Measurements from ENCODE around the gene PCBP3. TPM values are rescaled to one million over a fixed set of nuclear protein-coding genes. Genes with fewer than 3 reads are reported as not detected.

PCBP3 gene
- total and polyA plus RNA-seq, 2 donors from 2014 or later: 2.3 to 5.4 TPM

DNA sequence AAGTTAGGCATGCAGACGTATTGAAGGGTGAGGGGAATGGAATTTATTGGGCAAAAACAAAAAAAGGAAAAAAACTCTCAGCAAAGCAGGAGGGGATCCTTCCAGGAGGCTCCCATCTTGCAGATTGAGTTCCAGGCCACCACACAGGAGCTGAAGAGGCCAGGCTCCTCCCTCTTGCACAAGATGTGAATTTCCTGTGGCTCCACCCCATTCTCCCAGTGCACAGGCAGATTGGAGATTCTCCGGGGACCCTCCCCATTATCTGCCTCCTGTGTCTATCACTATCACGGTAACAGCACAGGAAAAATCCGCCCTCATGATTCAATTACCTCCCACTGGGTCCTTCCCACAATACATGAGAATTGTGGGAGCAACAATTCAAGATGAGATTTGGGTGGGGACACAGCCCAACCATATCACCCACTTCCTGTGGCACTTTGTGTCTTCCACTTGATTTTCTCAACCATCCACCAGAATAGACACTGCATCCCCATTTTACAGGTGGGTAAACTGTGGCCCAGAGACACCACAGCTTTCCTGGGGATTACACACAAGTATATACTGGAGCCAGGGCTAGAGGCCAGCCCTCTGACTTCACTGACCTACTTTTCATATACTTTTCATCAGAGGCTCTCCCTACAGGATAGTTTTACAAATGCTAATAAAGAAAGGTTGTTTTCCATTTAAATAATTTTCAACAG, 319.2 kb downstream of the PCBP3 start:
- FAIRE-seq (no peak), DNase-seq (peak in 1 of 5 donors; percentile 2)
- Histone ChIP-seq H3K4me3 (ENCODE audit: low read length in 3 of 3) (no peak overlapping the region), H3K9ac (ENCODE audit: low read length in 3 of 3) (no peak overlapping the region), H3K9me3 (ENCODE audit: control insufficient read depth in 2 of 3, insufficient read depth in 1 of 3, low read length in 3 of 3) (no peaks in the 10 kb centered on the region), H3K27me3 (ENCODE audit: control insufficient read depth, insufficient read depth, low read length) (no peaks in the 10 kb centered on the region), H3K36me3 (ENCODE audit: control insufficient read depth in 2 of 3, insufficient read depth in 3 of 3, low read length in 3 of 3) (no peaks in the 10 kb centered on the region), H3K4me1 (ENCODE audit: control insufficient read depth in 2 of 3, insufficient read depth in 2 of 3, low read depth in 1 of 3, low read length in 3 of 3) (peaks cover 0 to 3% (median 0%) of the 10 kb centered on the region in 3 donors), H3K27ac (ENCODE audit: low read depth in 2 of 2, low read length in 2 of 2) (no peak overlapping the region)
- TF ChIP-seq, protein P1, sequence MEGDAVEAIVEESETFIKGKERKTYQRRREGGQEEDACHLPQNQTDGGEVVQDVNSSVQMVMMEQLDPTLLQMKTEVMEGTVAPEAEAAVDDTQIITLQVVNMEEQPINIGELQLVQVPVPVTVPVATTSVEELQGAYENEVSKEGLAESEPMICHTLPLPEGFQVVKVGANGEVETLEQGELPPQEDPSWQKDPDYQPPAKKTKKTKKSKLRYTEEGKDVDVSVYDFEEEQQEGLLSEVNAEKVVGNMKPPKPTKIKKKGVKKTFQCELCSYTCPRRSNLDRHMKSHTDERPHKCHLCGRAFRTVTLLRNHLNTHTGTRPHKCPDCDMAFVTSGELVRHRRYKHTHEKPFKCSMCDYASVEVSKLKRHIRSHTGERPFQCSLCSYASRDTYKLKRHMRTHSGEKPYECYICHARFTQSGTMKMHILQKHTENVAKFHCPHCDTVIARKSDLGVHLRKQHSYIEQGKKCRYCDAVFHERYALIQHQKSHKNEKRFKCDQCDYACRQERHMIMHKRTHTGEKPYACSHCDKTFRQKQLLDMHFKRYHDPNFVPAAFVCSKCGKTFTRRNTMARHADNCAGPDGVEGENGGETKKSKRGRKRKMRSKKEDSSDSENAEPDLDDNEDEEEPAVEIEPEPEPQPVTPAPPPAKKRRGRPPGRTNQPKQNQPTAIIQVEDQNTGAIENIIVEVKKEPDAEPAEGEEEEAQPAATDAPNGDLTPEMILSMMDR (IDR thresholded peaks at IDR 0.05; ENCODE audit: borderline replicate concordance, extremely low read depth, insufficient read depth): no peak
- intact Hi-C loops (cut with DNase I): no loop called here

DNA sequence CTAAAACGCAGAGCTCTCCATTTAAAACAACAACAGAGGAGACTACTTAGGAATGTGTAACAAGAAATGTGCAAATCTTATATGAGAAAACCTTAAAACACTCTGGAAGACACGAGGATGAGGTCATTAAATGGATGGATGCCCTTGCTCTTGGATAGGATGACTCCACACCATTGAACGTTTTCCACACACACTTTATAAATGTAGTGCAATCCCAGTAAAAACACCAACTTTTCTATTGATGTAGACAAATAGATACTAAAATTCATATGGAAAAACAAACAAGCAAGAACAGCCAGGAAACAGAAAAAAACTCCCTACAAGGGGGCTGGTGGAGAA, 319.7 kb downstream of the PCBP3 start:
- H3K4me3 ChIP-seq (ENCODE audit: low read length in 3 of 3): no peak overlapping the region
- intact Hi-C loops (cut with DNase I): no loop called here
- peaks cover 0 to 3% (median 0%) of the 10 kb centered on the region in 3 donors for H3K4me1 ChIP-seq (ENCODE audit: control insufficient read depth in 2 of 3, insufficient read depth in 2 of 3, low read depth in 1 of 3, low read length in 3 of 3)
- FAIRE-seq: no peak
- H3K27ac ChIP-seq (ENCODE audit: low read depth in 2 of 2, low read length in 2 of 2): no peak overlapping the region
- H3K27me3 ChIP-seq (ENCODE audit: control insufficient read depth, insufficient read depth, low read length): no peaks in the 10 kb centered on the region
- no peak for DNase-seq
- TF ChIP-seq, protein P1 (IDR thresholded peaks at IDR 0.05; ENCODE audit: borderline replicate concordance, extremely low read depth, insufficient read depth): no peak
- H3K9ac ChIP-seq (ENCODE audit: low read length in 3 of 3): no peak overlapping the region
- H3K36me3 ChIP-seq (ENCODE audit: control insufficient read depth in 2 of 3, insufficient read depth in 3 of 3, low read length in 3 of 3): no peaks in the 10 kb centered on the region
- H3K9me3 ChIP-seq (ENCODE audit: control insufficient read depth in 2 of 3, insufficient read depth in 1 of 3, low read length in 3 of 3): no peaks in the 10 kb centered on the region

DNA sequence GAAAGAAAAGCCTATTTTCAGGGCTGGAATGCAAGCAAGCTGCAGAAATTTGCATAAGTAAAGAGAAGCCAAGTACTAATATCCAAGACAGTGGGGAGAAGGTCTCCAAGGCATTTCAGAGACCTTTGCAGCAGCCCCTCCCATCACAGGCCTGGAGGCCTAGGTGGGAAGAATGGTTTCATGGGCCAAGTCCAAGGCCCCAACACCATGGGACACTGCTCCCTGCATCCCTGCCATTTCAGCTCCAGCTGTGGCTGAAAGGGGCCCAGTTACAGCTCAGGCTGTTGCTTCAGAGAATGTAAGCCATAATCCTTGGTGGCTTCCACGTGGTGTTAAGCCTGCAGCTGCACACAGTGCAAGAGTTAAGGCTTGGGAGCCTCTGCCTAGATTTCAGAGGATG, 321.1 kb downstream of the PCBP3 start:
- no peaks in the 10 kb centered on the region for H3K27me3 ChIP-seq (ENCODE audit: control insufficient read depth, insufficient read depth, low read length)
- H3K9ac ChIP-seq (ENCODE audit: low read length in 3 of 3): no peak overlapping the region
- no peak overlapping the region for H3K4me3 ChIP-seq (ENCODE audit: low read length in 3 of 3)
- DNase-seq: no peak
- no peaks in the 10 kb centered on the region for H3K9me3 ChIP-seq (ENCODE audit: control insufficient read depth in 2 of 3, insufficient read depth in 1 of 3, low read length in 3 of 3)
- H3K36me3 ChIP-seq (ENCODE audit: control insufficient read depth in 2 of 3, insufficient read depth in 3 of 3, low read length in 3 of 3): no peaks in the 10 kb centered on the region
- H3K4me1 ChIP-seq (ENCODE audit: control insufficient read depth in 2 of 3, insufficient read depth in 2 of 3, low read depth in 1 of 3, low read length in 3 of 3): no peaks in the 10 kb centered on the region
- FAIRE-seq: no peak
- TF ChIP-seq, protein P1 (IDR thresholded peaks at IDR 0.05; ENCODE audit: borderline replicate concordance, extremely low read depth, insufficient read depth): no peak
- intact Hi-C loops (cut with DNase I): no loop called here
- H3K27ac ChIP-seq (ENCODE audit: low read depth in 2 of 2, low read length in 2 of 2): no peak overlapping the region

Data from kidney (tissue), 14 donors.